Measurements from ENCODE around the gene EPHA6.
"Not testable (repeated sequence)": the region's sequence is repeated elsewhere in the genome, so short reads cannot be mapped to it uniquely, and the experiment has no call there.

Gene EPHA6

DNA sequence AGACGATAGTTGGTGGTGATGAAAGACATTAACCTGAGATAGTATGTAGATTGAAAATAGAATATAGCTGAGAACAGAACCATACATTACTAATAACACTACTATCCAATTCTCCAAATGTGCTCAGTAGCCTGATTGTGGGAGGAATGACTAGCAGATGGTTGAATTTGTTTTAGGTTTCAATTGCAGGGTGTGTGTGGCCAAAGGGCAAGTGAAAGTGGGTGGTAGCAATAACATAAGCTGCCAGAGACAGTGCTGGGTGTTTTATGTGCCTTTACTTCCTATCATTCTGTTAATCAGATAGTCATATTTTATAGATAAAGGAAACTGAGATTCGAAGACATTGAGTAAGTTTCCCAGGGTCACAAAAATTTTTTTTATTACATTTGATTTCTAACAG lies 700.7 kb downstream of the EPHA6 start:
- no peak overlapping the region for H3K4me3 ChIP-seq (ENCODE audit: low read depth, low read length)
- TF ChIP-seq, protein P1, sequence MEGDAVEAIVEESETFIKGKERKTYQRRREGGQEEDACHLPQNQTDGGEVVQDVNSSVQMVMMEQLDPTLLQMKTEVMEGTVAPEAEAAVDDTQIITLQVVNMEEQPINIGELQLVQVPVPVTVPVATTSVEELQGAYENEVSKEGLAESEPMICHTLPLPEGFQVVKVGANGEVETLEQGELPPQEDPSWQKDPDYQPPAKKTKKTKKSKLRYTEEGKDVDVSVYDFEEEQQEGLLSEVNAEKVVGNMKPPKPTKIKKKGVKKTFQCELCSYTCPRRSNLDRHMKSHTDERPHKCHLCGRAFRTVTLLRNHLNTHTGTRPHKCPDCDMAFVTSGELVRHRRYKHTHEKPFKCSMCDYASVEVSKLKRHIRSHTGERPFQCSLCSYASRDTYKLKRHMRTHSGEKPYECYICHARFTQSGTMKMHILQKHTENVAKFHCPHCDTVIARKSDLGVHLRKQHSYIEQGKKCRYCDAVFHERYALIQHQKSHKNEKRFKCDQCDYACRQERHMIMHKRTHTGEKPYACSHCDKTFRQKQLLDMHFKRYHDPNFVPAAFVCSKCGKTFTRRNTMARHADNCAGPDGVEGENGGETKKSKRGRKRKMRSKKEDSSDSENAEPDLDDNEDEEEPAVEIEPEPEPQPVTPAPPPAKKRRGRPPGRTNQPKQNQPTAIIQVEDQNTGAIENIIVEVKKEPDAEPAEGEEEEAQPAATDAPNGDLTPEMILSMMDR (conservative IDR thresholded peaks at IDR 0.05; ENCODE audit: low read depth, low read length), result no peak
- no peak for DNase-seq (ENCODE audit: low read depth)

DNA sequence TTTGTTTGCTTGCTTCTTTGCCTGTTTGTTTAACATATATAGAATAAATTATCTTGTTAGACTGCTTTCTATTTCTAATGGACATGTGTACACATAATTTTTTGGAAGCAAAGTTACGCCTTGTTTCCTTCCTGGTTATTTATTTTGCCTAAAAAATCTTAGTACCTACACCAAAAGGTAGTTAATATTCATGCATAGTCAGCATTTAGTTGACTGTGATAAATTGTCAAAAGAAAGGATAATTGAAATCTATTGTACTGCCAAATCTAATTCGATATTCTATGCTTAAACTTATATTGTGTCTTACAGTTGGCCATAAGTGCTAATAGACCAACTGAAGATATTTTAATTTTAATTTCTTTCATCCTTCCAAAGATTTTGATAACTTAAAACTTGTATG lies 716.3 kb downstream of the EPHA6 start:
- TF ChIP-seq, protein P1 (conservative IDR thresholded peaks at IDR 0.05; ENCODE audit: low read depth, low read length), result no peak
- H3K4me3 ChIP-seq (ENCODE audit: low read depth, low read length), result no peak overlapping the region
- no peak for DNase-seq (ENCODE audit: low read depth)

GRCh38 chr3:97547573-97547972 lies 733.2 kb downstream of the EPHA6 start:
- not testable (repeated sequence) for DNase-seq (ENCODE audit: low read depth); H3K4me3 ChIP-seq (ENCODE audit: low read depth, low read length)

DNA sequence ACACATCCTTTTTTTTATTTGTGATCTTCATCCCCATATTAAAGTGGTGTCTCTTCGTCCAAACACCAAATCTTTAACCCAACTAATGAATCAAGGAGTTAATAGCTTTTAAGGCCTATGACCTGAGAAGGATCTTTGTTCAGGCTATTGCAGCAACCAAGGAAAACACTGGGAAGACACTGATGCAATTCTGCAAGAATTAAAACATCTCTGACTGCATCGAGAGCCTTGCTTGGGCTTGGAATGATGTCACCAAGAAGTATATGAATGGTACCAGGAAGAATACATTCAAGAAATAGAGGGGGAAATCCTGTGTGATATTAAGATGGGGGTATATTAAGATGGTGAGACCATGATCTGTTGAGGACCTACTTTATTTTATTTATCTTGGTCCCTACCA lies 736.0 kb downstream of the EPHA6 start:
- no peak for DNase-seq (ENCODE audit: low read depth)
- TF ChIP-seq, protein P1 (conservative IDR thresholded peaks at IDR 0.05; ENCODE audit: low read depth, low read length), result no peak

GRCh38 chr3:97552186-97552585 lies 737.8 kb downstream of the EPHA6 start:
- DNase-seq (ENCODE audit: low read depth), result no peak
- TF ChIP-seq, protein P1 (conservative IDR thresholded peaks at IDR 0.05; ENCODE audit: low read depth, low read length), result no peak
- H3K4me3 ChIP-seq (ENCODE audit: low read depth, low read length), result no peak overlapping the region

More for the DNA sequence above, 736.0 kb downstream of the EPHA6 start:
- no peak overlapping the region for H3K4me3 ChIP-seq (ENCODE audit: low read depth, low read length)

DNA sequence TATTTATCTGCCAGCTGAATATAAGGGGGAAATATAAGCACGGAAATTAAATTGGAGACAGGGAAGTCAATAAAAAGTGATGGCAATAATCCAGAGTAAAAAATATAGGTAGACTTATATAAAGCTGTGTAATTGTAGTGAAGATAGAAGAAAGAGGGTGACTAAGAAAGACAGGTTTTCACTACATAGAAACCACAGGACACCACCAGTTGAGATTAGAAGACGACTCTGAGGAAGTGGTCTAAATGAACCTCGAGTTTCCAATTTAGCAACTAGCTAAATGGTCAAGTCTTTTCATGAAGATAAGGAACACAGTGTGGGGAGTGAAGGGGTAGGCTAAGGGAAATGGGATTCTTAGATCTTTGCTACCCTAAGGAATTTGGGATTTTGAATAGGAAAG lies 761.3 kb downstream of the EPHA6 start:
- no peak overlapping the region for H3K4me3 ChIP-seq (ENCODE audit: low read depth, low read length)
- TF ChIP-seq, protein P1 (conservative IDR thresholded peaks at IDR 0.05; ENCODE audit: low read depth, low read length), result no peak
- DNase-seq (ENCODE audit: low read depth), result no peak

GRCh38 chr3:97576221-97576620 lies 761.8 kb downstream of the EPHA6 start:
- TF ChIP-seq, protein P1 (conservative IDR thresholded peaks at IDR 0.05; ENCODE audit: low read depth, low read length), result no peak
- no peak for DNase-seq (ENCODE audit: low read depth)
- no peak overlapping the region for H3K4me3 ChIP-seq (ENCODE audit: low read depth, low read length)

DNA sequence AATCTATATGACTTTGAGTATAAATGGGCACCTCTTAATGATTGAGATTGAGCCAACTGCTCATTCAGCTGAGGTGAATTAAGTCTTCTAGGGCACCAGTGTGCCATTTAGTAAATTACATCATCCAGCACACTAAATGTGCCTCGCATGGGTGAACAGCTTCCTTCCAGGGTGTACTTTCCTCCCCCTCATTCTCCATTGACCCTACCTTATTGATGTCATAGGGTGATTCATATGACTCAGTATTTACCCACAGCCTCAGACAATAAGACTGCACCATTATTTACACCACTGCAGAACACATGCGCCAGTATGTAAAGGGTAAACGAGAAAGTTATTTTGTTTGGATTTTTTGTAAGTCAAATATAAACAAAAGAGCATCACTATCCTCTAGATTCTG lies 765.0 kb downstream of the EPHA6 start:
- H3K4me3 ChIP-seq (ENCODE audit: low read depth, low read length), result no peak overlapping the region
- TF ChIP-seq, protein P1 (conservative IDR thresholded peaks at IDR 0.05; ENCODE audit: low read depth, low read length), result no peak
- no peak for DNase-seq (ENCODE audit: low read depth)
